ENCODE data around the gene MRPL49. TPM values are rescaled to one million over a fixed set of nuclear protein-coding genes. Genes with fewer than 3 reads are reported as not detected.

The MRPL49 gene
- total and polyA plus RNA-seq, 2 donors (not counting 1 experiment from before 2014, with no cell fraction given) = 39.6 to 48.5 TPM

GRCh38 chr11:65152122-65152521 is 30.0 kb downstream of the MRPL49 start:
- H3K4me3 ChIP-seq (ENCODE audit: control extremely low read depth in 1 of 5, extremely low read depth in 1 of 5, insufficient read depth in 1 of 5, low read depth in 2 of 5, low read length in 4 of 5) = no peak overlapping the region
- DNase-seq (peak; percentile 22), ATAC-seq (ENCODE audit: low read depth) (no peak)
- H3K9ac ChIP-seq (ENCODE audit: low read length) = no peak overlapping the region
- intact Hi-C loops (cut with micrococcal nuclease) = no loop called here
- ChIA-PET POLR2A (interaction anchor here (0.6 kb wide), 1 partner anchor 788 kb away, joined by 5 read pairs; no protein-coding TSS in a partner anchor), CTCF (interaction anchor here (1.1 to 1.3 kb wide), 2 partner anchors 12 to 40 kb away, joined by 3 read pairs; partner anchors contain the start of gene TM7SF2)
- no peak overlapping the region for H3K27ac ChIP-seq (ENCODE audit: low read length in 2 of 2)
- H3K4me2 ChIP-seq (replicated peaks; ENCODE audit: low read depth, low read length, poor library complexity, severe bottlenecking) = peak overlapping the region; percentile 40
- Mint-ChIP-seq H3K4me3 (no peak overlapping the region), H3K4me1 (peaks cover 26% of the 10 kb centered on the region), H3K27me3 (no peaks in the 10 kb centered on the region), H3K27ac (peak overlapping the region; percentile 50), H3K9me3 (ENCODE audit: insufficient read depth) (no peaks in the 10 kb centered on the region)
- no peaks in the 10 kb centered on the region for H3K79me2 ChIP-seq (ENCODE audit: control insufficient read depth, insufficient read depth, low read length)
- H3K27me3 ChIP-seq (replicated peaks in 1 of 4; ENCODE audit: control extremely low read depth in 1 of 4, control insufficient read depth in 3 of 4, insufficient read depth in 4 of 4, low read length in 3 of 4) = no peaks in the 10 kb centered on the region
- no peaks in the 10 kb centered on the region for H3K36me3 ChIP-seq (replicated peaks in 1 of 2; ENCODE audit: control extremely low read depth in 1 of 2, control insufficient read depth in 1 of 2, extremely low read depth in 1 of 2, insufficient read depth in 2 of 2, low read length in 1 of 2)
- H2AFZ ChIP-seq (ENCODE audit: insufficient read depth, low read depth, low read length, poor library complexity, severe bottlenecking) = peak overlapping the region; percentile 67
- H4K20me1 ChIP-seq (ENCODE audit: control insufficient read depth, insufficient read depth, low read length, poor library complexity, severe bottlenecking) = no peaks in the 10 kb centered on the region
- peaks cover 9 to 11% of the 10 kb centered on the region in 2 donors for H3K4me1 ChIP-seq (ENCODE audit: control insufficient read depth in 2 of 2, insufficient read depth in 2 of 2, low read length in 2 of 2)
- H3K9me3 ChIP-seq (ENCODE audit: control extremely low read depth in 1 of 3, control insufficient read depth in 2 of 3, insufficient read depth in 1 of 3, low read length in 2 of 3) = no peaks in the 10 kb centered on the region
- TF ChIP-seq EZH2 (IDR thresholded peaks at IDR 0.05; ENCODE audit: borderline replicate concordance, insufficient read depth, low read depth, low read length, poor library complexity, severe bottlenecking) (no peak), CTCF (IDR thresholded peaks at IDR 0.05) (no peak)
- 87% methylated on average over 2 of the region's 2 CpGs for WGBS (ENCODE audit: insufficient coverage)

DNA sequence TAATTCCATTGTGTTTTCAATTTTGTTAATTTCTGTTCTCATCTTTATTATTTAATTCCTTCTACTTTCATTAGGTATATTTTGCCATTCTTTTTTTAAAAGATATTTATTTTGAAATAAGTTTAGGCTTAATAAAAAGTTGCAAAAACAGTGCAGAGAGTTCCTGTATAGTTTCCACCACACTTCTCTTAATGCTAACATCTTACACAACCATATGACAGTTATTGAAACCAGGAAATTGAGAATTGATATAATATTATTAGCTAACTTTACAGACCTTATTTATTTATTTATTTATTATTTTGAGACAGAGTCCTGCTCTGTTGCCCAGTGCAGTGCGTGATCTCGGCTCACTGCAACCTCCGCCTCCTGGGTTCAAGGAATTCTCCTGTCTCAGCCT is 34.1 kb downstream of the MRPL49 start:
- H3K9me3 Mint-ChIP-seq (ENCODE audit: insufficient read depth) = no peaks in the 10 kb centered on the region
- H4K20me1 ChIP-seq (ENCODE audit: control insufficient read depth, insufficient read depth, low read length, poor library complexity, severe bottlenecking) = no peaks in the 10 kb centered on the region
- no peak overlapping the region for H3K4me3 Mint-ChIP-seq
- intact Hi-C loops (cut with micrococcal nuclease) = no loop called here
- DNase-seq (no peak), ATAC-seq (ENCODE audit: low read depth) (no peak)
- ChIA-PET CTCF (interaction anchor here (1.4 kb wide), 1 partner anchor 43 kb away, joined by 3 read pairs; no protein-coding TSS in a partner anchor), POLR2A (no interaction called here)
- no peaks in the 10 kb centered on the region for H3K79me2 ChIP-seq (ENCODE audit: control insufficient read depth, insufficient read depth, low read length)
- TF ChIP-seq CTCF (IDR thresholded peaks at IDR 0.05) (no peak), EZH2 (IDR thresholded peaks at IDR 0.05; ENCODE audit: borderline replicate concordance, insufficient read depth, low read depth, low read length, poor library complexity, severe bottlenecking) (no peak)
- no CpG with 5 or more reads among the region's 3 CpGs for WGBS (ENCODE audit: insufficient coverage)
- no peak overlapping the region for H3K4me3 ChIP-seq (ENCODE audit: control extremely low read depth in 1 of 5, extremely low read depth in 1 of 5, insufficient read depth in 1 of 5, low read depth in 2 of 5, low read length in 4 of 5)
- H3K9me3 ChIP-seq (ENCODE audit: control extremely low read depth in 1 of 3, control insufficient read depth in 2 of 3, insufficient read depth in 1 of 3, low read length in 2 of 3) = no peaks in the 10 kb centered on the region
- H3K36me3 ChIP-seq (replicated peaks in 1 of 2; ENCODE audit: control extremely low read depth in 1 of 2, control insufficient read depth in 1 of 2, extremely low read depth in 1 of 2, insufficient read depth in 2 of 2, low read length in 1 of 2) = no peaks in the 10 kb centered on the region
- no peak overlapping the region for H3K27ac ChIP-seq (ENCODE audit: low read length in 2 of 2)
- no peaks in the 10 kb centered on the region for H3K27me3 ChIP-seq (replicated peaks in 1 of 4; ENCODE audit: control extremely low read depth in 1 of 4, control insufficient read depth in 3 of 4, insufficient read depth in 4 of 4, low read length in 3 of 4)
- peaks cover 28% of the 10 kb centered on the region for H3K4me1 Mint-ChIP-seq
- peaks cover 5 to 19% of the 10 kb centered on the region in 2 donors for H3K4me1 ChIP-seq (ENCODE audit: control insufficient read depth in 2 of 2, insufficient read depth in 2 of 2, low read length in 2 of 2)
- H3K4me2 ChIP-seq (replicated peaks; ENCODE audit: low read depth, low read length, poor library complexity, severe bottlenecking) = no peak overlapping the region
- no peak overlapping the region for H2AFZ ChIP-seq (ENCODE audit: insufficient read depth, low read depth, low read length, poor library complexity, severe bottlenecking)
- H3K27ac Mint-ChIP-seq = no peak overlapping the region
- H3K27me3 Mint-ChIP-seq = no peaks in the 10 kb centered on the region
- H3K9ac ChIP-seq (ENCODE audit: low read length) = no peak overlapping the region

Measured in B cell (primary cell).